Measurements from ENCODE around the gene PSMB2.
"Not testable (repeated sequence)": the region's sequence is repeated elsewhere in the genome, so short reads cannot be mapped to it uniquely, and the experiment has no call there.

Gene PSMB2

GRCh38 chr1:35641233-35641866, at the start of gene PSMB2:
Gene PSMB2 (minus strand): TSS chr1:35641526. CDS start chr1:35641432, 94 bp downstream.
- peak; percentile 76 for DNase-seq (ENCODE audit: insufficient read length, low spot score)
- FAIRE-seq, result peak; percentile 90

- FAIRE-seq (no peak), DNase-seq (ENCODE audit: insufficient read length, low spot score) (no peak)
Observed at GRCh38 chr1:35691080-35691479, 49.8 kb upstream of the PSMB2 start.

- DNase-seq (ENCODE audit: insufficient read length, low spot score); FAIRE-seq: not testable (repeated sequence)
Observed at GRCh38 chr1:35690103-35690502, 48.8 kb upstream of the PSMB2 start.

GRCh38 chr1:35688161-35688560, 46.8 kb upstream of the PSMB2 start:
- FAIRE-seq, result no peak
- no peak for DNase-seq (ENCODE audit: insufficient read length, low spot score)

GRCh38 chr1:35683012-35683411, 41.7 kb upstream of the PSMB2 start:
- no peak for FAIRE-seq

GRCh38 chr1:35680271-35680670, 38.9 kb upstream of the PSMB2 start:
- FAIRE-seq (no peak), DNase-seq (ENCODE audit: insufficient read length, low spot score) (no peak)

More at GRCh38 chr1:35683012-35683411, 41.7 kb upstream of the PSMB2 start:
- no peak for DNase-seq (ENCODE audit: insufficient read length, low spot score)

GRCh38 chr1:35675773-35676172, 34.4 kb upstream of the PSMB2 start:
- FAIRE-seq (no peak), DNase-seq (ENCODE audit: insufficient read length, low spot score) (no peak)

GRCh38 chr1:35674111-35674510, 32.8 kb upstream of the PSMB2 start:
- DNase-seq (ENCODE audit: insufficient read length, low spot score) (no peak), FAIRE-seq (no peak)

GRCh38 chr1:35672116-35672515, 30.8 kb upstream of the PSMB2 start:
- no peak for DNase-seq (ENCODE audit: insufficient read length, low spot score)
- FAIRE-seq, result no peak

- no peak for DNase-seq (ENCODE audit: insufficient read length, low spot score)
- no peak for FAIRE-seq
Observed at GRCh38 chr1:35668506-35668905, 27.2 kb upstream of the PSMB2 start.

- no peak for FAIRE-seq
- no peak for DNase-seq (ENCODE audit: insufficient read length, low spot score)
Observed at GRCh38 chr1:35666916-35667315, 25.6 kb upstream of the PSMB2 start.

GRCh38 chr1:35666216-35666615, 24.9 kb upstream of the PSMB2 start:
- FAIRE-seq (no peak), DNase-seq (ENCODE audit: insufficient read length, low spot score) (no peak)

- no peak for FAIRE-seq
- DNase-seq (ENCODE audit: insufficient read length, low spot score), result no peak
Observed at GRCh38 chr1:35663434-35663833, 22.1 kb upstream of the PSMB2 start.

GRCh38 chr1:35661474-35661795, 20.1 kb upstream of the PSMB2 start:
- no peak for FAIRE-seq
- DNase-seq (ENCODE audit: insufficient read length, low spot score), result no peak

- DNase-seq (ENCODE audit: insufficient read length, low spot score) (no peak), FAIRE-seq (no peak)
Observed at GRCh38 chr1:35660581-35661473, 19.5 kb upstream of the PSMB2 start.

- no peak for DNase-seq (ENCODE audit: insufficient read length, low spot score)
- no peak for FAIRE-seq
Observed at GRCh38 chr1:35659589-35659988, 18.3 kb upstream of the PSMB2 start.

- no peak for FAIRE-seq
- no peak for DNase-seq (ENCODE audit: insufficient read length, low spot score)
Observed at GRCh38 chr1:35657851-35658250, 16.5 kb upstream of the PSMB2 start.

- FAIRE-seq, result no peak
- DNase-seq (ENCODE audit: insufficient read length, low spot score), result no peak
Observed at GRCh38 chr1:35656863-35657232, 15.5 kb upstream of the PSMB2 start.

- FAIRE-seq, result no peak
- no peak for DNase-seq (ENCODE audit: insufficient read length, low spot score)
Observed at GRCh38 chr1:35656148-35656862, 15.0 kb upstream of the PSMB2 start.

GRCh38 chr1:35655196-35655595, 13.9 kb upstream of the PSMB2 start:
- DNase-seq (ENCODE audit: insufficient read length, low spot score), result no peak
- no peak for FAIRE-seq

GRCh38 chr1:35650416-35650815, 9.1 kb upstream of the PSMB2 start:
- DNase-seq (ENCODE audit: insufficient read length, low spot score), result no peak
- no peak for FAIRE-seq

GRCh38 chr1:35646043-35646442, 4.7 kb upstream of the PSMB2 start:
- DNase-seq (ENCODE audit: insufficient read length, low spot score) (no peak), FAIRE-seq (no peak)

Measured in GM19239 (cell line).